ENCODE measurements around the gene LURAP1L.

The LURAP1L gene

DNA sequence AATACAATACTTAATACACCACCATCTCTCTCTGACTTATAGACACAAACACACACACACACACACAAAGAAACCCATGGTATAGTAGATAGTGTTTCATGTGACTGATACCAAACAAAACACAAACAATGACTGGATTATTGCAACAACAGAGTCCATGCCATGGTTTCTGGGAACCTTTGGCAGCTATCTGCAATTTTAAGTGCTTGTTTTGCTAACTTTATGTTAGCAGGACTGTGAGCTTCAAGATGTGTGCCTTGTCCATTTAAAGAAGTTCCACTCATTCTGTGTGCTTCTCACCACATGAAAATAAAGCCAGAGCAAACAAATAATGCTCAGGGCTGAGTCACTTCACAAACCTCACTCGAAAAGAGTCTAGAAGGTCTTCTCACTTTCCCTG, 15.1 kb upstream of the LURAP1L start:
- no peaks in the 10 kb centered on the region for H3K36me3 ChIP-seq (ENCODE audit: control insufficient read depth, insufficient read depth, low read length)
- no peak overlapping the region for H3K9ac ChIP-seq (ENCODE audit: low read length)
- H3K27ac ChIP-seq (ENCODE audit: low read depth, low read length), result no peak overlapping the region
- H3K4me1 ChIP-seq (ENCODE audit: control insufficient read depth, insufficient read depth, low read length), result no peaks in the 10 kb centered on the region
- H3K4me3 ChIP-seq (ENCODE audit: low read length), result no peak overlapping the region
- no peaks in the 10 kb centered on the region for H3K27me3 ChIP-seq (ENCODE audit: control insufficient read depth, insufficient read depth, low read length)

GRCh38 chr9:12760758-12761157, 14.1 kb upstream of the LURAP1L start:
- Histone ChIP-seq H3K4me3 (ENCODE audit: low read length) (no peak overlapping the region), H3K27ac (ENCODE audit: low read depth, low read length) (no peak overlapping the region), H3K36me3 (ENCODE audit: control insufficient read depth, insufficient read depth, low read length) (no peaks in the 10 kb centered on the region), H3K27me3 (ENCODE audit: control insufficient read depth, insufficient read depth, low read length) (no peaks in the 10 kb centered on the region), H3K9ac (ENCODE audit: low read length) (no peak overlapping the region), H3K4me1 (ENCODE audit: control insufficient read depth, insufficient read depth, low read length) (no peaks in the 10 kb centered on the region)

DNA sequence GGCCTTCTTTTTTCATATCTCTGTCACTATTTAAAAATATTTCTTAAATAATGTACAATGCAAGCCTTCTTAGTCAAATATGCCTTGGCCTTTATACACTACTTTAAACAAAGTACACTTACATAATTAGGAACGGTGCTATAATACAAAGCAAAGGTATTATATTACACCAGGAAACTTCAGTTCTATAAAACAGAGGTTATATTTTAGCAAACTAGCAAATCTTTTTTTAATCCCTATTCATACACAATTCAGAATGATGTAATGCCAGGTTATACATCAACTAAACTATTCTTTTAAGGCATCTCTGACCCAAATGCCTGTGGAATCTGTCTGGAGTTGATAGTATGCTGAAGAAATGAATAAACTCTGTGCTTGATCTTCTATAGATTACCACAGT, 10.7 kb upstream of the LURAP1L start:
- Histone ChIP-seq H3K27me3 (ENCODE audit: control insufficient read depth, insufficient read depth, low read length) (no peaks in the 10 kb centered on the region), H3K9ac (ENCODE audit: low read length) (no peak overlapping the region), H3K4me3 (ENCODE audit: low read length) (no peak overlapping the region), H3K4me1 (ENCODE audit: control insufficient read depth, insufficient read depth, low read length) (no peaks in the 10 kb centered on the region), H3K36me3 (ENCODE audit: control insufficient read depth, insufficient read depth, low read length) (no peaks in the 10 kb centered on the region), H3K27ac (ENCODE audit: low read depth, low read length) (no peak overlapping the region)

DNA sequence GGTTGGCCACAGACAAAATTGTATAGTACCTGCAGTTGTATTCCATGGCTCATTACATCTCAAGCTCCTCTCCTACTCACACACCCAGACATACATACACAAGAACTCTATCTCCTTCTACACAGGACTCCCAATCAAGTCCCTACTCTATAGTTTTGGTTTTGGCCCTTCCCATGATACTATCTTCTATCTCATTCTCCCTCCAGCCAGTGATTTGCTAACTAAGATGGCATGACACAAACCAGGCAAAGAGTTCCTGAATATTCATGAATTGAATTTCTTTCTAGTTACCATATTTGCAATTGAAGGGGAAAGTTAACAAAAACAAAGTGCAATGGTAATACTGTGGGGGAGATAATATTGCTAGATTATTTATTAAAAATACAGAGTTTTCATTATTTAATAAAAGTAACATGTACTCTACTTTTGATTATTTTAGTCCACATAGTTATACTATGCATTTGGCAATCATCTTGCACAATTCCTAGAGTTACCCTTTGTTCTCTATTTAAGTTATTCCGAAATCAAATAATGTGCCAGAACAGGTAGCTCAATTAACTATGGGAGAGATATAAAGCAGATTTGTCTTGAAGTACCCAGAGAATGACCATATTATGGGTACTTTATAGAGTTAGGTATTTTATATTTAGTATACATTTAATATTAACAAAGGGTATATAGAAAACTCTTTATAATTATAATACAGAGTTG, 9.6 kb upstream of the LURAP1L start:
- Histone ChIP-seq H3K27ac (ENCODE audit: low read depth, low read length) (no peak overlapping the region), H3K4me3 (ENCODE audit: low read length) (no peak overlapping the region), H3K4me1 (ENCODE audit: control insufficient read depth, insufficient read depth, low read length) (no peaks in the 10 kb centered on the region), H3K36me3 (ENCODE audit: control insufficient read depth, insufficient read depth, low read length) (no peaks in the 10 kb centered on the region), H3K27me3 (ENCODE audit: control insufficient read depth, insufficient read depth, low read length) (no peaks in the 10 kb centered on the region), H3K9ac (ENCODE audit: low read length) (no peak overlapping the region)

DNA sequence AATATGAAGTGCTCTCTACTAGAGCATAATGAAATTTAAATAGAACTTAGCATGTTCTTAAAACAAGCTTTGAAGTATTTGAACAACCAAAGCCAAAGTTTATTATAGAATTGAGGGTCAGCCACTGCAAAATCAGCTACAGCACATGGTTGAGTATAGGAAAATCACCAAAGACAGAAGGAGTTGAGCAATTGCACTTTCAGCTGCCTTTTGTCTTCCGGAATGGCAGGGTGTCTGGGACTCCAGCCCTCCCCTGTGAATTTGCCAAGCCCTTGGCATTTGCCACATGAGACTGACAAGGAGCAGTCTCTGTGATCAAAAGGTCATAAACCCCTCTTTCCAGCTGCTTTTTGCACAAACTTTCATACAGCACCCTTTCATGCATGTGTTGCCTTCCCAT, 8.5 kb upstream of the LURAP1L start:
- H3K27ac ChIP-seq (ENCODE audit: low read depth, low read length), result no peak overlapping the region
- no peak overlapping the region for H3K4me3 ChIP-seq (ENCODE audit: low read length)
- no peaks in the 10 kb centered on the region for H3K36me3 ChIP-seq (ENCODE audit: control insufficient read depth, insufficient read depth, low read length)
- H3K9ac ChIP-seq (ENCODE audit: low read length), result no peak overlapping the region
- no peaks in the 10 kb centered on the region for H3K27me3 ChIP-seq (ENCODE audit: control insufficient read depth, insufficient read depth, low read length)
- no peaks in the 10 kb centered on the region for H3K4me1 ChIP-seq (ENCODE audit: control insufficient read depth, insufficient read depth, low read length)

- H3K9ac ChIP-seq (ENCODE audit: low read length), result no peak overlapping the region
- no peaks in the 10 kb centered on the region for H3K4me1 ChIP-seq (ENCODE audit: control insufficient read depth, insufficient read depth, low read length)
- H3K36me3 ChIP-seq (ENCODE audit: control insufficient read depth, insufficient read depth, low read length), result no peaks in the 10 kb centered on the region
- no peak overlapping the region for H3K27ac ChIP-seq (ENCODE audit: low read depth, low read length)
- H3K27me3 ChIP-seq (ENCODE audit: control insufficient read depth, insufficient read depth, low read length), result no peaks in the 10 kb centered on the region
- H3K4me3 ChIP-seq (ENCODE audit: low read length), result no peak overlapping the region
These were observed 4.6 kb upstream of the LURAP1L start for GRCh38 chr9:12770261-12770660.

- Histone ChIP-seq H3K27me3 (ENCODE audit: control insufficient read depth, insufficient read depth, low read length) (no peaks in the 10 kb centered on the region), H3K9ac (ENCODE audit: low read length) (no peak overlapping the region), H3K4me3 (ENCODE audit: low read length) (no peak overlapping the region), H3K27ac (ENCODE audit: low read depth, low read length) (no peak overlapping the region), H3K4me1 (ENCODE audit: control insufficient read depth, insufficient read depth, low read length) (no peaks in the 10 kb centered on the region), H3K36me3 (ENCODE audit: control insufficient read depth, insufficient read depth, low read length) (no peaks in the 10 kb centered on the region)
These were observed 2.9 kb upstream of the LURAP1L start for GRCh38 chr9:12771891-12772290.

GRCh38 chr9:12773562-12773961, 1.3 kb upstream of the LURAP1L start:
- Histone ChIP-seq H3K4me1 (ENCODE audit: control insufficient read depth, insufficient read depth, low read length) (peaks cover 11% of the 10 kb centered on the region), H3K27ac (ENCODE audit: low read depth, low read length) (no peak overlapping the region), H3K9ac (ENCODE audit: low read length) (no peak overlapping the region), H3K27me3 (ENCODE audit: control insufficient read depth, insufficient read depth, low read length) (no peaks in the 10 kb centered on the region), H3K36me3 (ENCODE audit: control insufficient read depth, insufficient read depth, low read length) (no peaks in the 10 kb centered on the region), H3K4me3 (ENCODE audit: low read length) (no peak overlapping the region)

DNA sequence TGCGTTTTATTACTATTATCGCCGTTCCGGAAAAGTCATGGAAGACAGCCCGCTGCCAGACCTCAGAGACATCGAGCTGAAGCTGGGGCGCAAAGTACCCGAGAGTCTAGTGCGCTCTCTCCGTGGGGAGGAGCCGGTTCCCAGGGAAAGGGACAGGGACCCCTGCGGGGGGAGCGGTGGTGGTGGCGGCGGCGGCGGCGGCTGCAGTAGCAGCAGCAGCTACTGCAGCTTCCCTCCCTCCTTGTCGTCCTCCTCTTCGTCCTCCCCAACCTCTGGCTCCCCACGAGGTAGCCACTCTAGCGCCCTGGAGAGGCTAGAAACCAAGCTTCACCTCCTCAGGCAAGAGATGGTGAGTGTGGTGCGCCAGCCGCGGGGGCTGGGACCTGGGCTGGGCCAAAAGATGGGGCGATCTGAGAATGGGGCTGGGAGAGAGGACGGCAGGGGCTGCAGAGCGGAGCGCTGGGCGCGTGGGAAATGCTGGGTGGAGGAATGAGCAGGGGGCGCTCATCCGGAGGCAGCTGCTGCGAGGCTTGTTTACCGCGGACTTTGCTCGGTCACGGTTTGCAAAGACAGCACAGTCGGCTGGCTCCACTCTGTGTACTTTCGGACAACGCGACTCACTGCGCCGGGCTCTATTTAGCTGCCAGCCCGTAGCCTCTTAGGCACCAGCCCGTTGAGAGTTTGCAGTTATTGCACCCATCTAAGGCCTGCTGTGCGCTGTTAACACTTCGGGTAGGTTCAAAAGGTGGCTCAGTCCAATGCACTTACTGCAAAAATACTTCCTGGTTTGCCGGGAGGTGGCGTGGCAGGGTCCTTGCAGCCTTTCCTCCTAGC, 1.1 kb downstream of the LURAP1L start:
- peak overlapping the region; percentile 93 for H3K27ac ChIP-seq (ENCODE audit: low read depth, low read length)
- H3K9ac ChIP-seq (ENCODE audit: low read length), result peak overlapping the region; percentile 80
- peak overlapping the region; percentile 93 for H3K4me3 ChIP-seq (ENCODE audit: low read length)
- peaks cover 11% of the 10 kb centered on the region for H3K4me1 ChIP-seq (ENCODE audit: control insufficient read depth, insufficient read depth, low read length)
- H3K36me3 ChIP-seq (ENCODE audit: control insufficient read depth, insufficient read depth, low read length), result no peaks in the 10 kb centered on the region
- H3K27me3 ChIP-seq (ENCODE audit: control insufficient read depth, insufficient read depth, low read length), result no peaks in the 10 kb centered on the region

GRCh38 chr9:12776513-12777055, 1.8 kb downstream of the LURAP1L start:
- peak overlapping the region; percentile 56 for H3K9ac ChIP-seq (ENCODE audit: low read length)

DNA sequence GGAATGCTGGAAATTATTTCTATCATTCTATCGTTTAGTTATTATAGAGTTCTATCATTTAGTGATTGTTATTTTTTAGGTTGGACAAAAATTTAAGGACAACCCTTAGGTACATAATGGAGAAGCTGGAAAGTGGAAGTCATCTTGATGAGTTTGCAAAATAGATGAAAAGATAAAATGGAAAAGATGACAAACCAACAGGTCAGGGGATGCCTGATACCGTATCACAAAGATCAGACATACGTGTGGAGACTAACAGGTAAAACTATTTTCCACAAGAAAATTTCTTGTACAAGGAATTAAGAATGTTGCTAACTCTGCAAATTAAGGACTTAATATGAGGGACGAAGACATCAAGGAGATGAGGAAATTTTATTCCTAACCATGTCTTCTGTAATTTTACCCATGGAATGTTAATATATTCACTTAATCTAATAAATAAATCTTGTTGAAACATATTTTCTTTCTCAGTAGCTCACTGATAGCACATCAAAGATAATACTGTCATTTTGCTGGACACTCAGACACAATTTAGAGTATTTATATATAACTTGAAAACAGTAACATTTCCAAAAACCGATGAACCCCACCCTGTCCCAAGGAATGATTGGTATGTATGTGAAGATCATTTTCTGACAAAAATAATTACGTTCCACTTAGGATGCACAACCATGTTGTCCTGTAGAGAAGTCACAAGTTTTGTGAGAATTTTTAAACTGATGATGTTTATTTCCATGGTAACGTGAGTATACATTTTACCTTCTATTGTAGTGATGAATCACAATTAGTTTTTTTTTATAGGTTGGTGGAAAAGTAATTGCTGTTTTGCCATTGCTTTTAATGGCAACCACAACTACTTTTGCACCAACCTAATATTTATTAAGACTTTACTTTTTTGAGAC, 2.6 kb downstream of the LURAP1L start:
- Histone ChIP-seq H3K4me1 (ENCODE audit: control insufficient read depth, insufficient read depth, low read length) (peaks cover 18% of the 10 kb centered on the region), H3K27ac (ENCODE audit: low read depth, low read length) (peak overlapping the region; percentile 93), H3K4me3 (ENCODE audit: low read length) (peak overlapping the region; percentile 93), H3K27me3 (ENCODE audit: control insufficient read depth, insufficient read depth, low read length) (no peaks in the 10 kb centered on the region), H3K9ac (ENCODE audit: low read length) (no peak overlapping the region), H3K36me3 (ENCODE audit: control insufficient read depth, insufficient read depth, low read length) (no peaks in the 10 kb centered on the region)

More at GRCh38 chr9:12776513-12777055, 1.8 kb downstream of the LURAP1L start:
- Histone ChIP-seq H3K4me3 (ENCODE audit: low read length) (peak overlapping the region; percentile 93), H3K27ac (ENCODE audit: low read depth, low read length) (peak overlapping the region; percentile 93), H3K36me3 (ENCODE audit: control insufficient read depth, insufficient read depth, low read length) (no peaks in the 10 kb centered on the region), H3K27me3 (ENCODE audit: control insufficient read depth, insufficient read depth, low read length) (no peaks in the 10 kb centered on the region), H3K4me1 (ENCODE audit: control insufficient read depth, insufficient read depth, low read length) (peaks cover 15% of the 10 kb centered on the region)

DNA sequence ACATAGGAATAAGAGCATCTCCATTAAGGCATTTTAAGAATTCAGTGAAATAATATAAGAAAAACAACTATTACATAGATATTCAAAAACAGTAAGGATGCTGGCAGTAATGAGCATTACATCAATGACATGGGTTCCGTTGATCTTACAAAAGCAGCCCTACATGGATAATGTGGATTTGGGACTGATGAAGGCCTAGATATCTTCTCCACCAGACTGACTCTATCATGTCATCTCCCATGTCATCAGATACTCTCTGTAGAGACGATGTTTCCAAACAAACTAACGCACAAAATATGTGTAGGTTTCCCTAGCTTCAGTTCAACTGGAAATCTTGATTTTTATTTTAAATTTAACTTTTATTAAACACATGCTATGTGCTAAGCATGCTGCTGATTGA, 3.6 kb downstream of the LURAP1L start:
- Histone ChIP-seq H3K27ac (ENCODE audit: low read depth, low read length) (peak overlapping the region; percentile 93), H3K36me3 (ENCODE audit: control insufficient read depth, insufficient read depth, low read length) (no peaks in the 10 kb centered on the region), H3K9ac (ENCODE audit: low read length) (no peak overlapping the region), H3K4me1 (ENCODE audit: control insufficient read depth, insufficient read depth, low read length) (peaks cover 18% of the 10 kb centered on the region), H3K4me3 (ENCODE audit: low read length) (peak overlapping the region; percentile 45), H3K27me3 (ENCODE audit: control insufficient read depth, insufficient read depth, low read length) (no peaks in the 10 kb centered on the region)

Measured in rectal smooth muscle tissue (tissue), 1 donor.